GM20000 (cell line): ENCODE data around the gene TPD52L2.

Source experiments
- DNase-seq: peaks from one replicate; pipeline ENCODE4 v3.0.0; 2012; ENCODE audit warnings: low spot score
- CTCF ChIP-seq: IDR thresholded peaks from 2 replicates; pipeline ENCODE4 v1.5.1; 2012; ENCODE audit warnings: mild to moderate bottlenecking, control low read depth; ENCODE audit errors: extremely low read depth, missing control alignments

Gene TPD52L2

DNA sequence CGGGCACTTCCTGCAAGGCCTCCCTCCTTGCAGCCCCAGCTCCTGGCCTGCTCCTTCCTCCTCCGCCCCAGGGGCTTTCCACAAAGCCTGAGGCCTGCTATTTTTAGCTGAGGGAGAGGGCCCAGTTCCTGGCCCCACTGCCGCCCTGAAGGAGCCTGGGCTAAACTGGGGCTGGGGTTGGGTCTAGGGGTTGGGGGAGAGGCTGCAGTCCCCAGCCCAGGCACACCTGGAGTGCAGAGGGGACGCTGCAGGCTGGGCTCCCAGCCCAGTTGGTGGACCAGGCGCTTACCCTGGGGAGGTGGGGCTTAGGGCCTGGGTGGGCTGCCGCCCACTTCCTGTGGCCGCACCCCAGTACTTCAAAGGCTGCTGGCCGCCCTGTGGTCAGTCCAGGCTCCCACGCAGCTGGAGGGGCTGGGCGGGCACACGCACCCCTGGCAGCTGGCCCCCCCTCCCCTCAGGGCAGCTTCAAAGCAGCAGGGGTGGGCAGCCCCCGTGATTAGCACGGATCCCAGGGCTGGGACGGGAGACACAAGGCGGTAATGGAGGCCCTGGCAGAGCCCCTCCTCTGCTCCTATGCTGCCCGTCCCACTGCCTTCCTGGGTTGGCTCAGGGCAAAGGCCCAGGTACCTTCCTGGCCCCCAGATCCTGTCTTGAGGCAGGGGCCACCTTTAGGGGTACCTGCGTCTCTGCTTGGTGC, 10.9 kb upstream of the TPD52L2 start:
- TF ChIP-seq CTCF, result no peak

GRCh38 chr20:63854766-63855362, 10.2 kb upstream of the TPD52L2 start:
- no peak for TF ChIP-seq CTCF
- DNase-seq, result no peak

More for the DNA sequence above, 10.9 kb upstream of the TPD52L2 start:
- DNase-seq, result peak; percentile 73

DNA sequence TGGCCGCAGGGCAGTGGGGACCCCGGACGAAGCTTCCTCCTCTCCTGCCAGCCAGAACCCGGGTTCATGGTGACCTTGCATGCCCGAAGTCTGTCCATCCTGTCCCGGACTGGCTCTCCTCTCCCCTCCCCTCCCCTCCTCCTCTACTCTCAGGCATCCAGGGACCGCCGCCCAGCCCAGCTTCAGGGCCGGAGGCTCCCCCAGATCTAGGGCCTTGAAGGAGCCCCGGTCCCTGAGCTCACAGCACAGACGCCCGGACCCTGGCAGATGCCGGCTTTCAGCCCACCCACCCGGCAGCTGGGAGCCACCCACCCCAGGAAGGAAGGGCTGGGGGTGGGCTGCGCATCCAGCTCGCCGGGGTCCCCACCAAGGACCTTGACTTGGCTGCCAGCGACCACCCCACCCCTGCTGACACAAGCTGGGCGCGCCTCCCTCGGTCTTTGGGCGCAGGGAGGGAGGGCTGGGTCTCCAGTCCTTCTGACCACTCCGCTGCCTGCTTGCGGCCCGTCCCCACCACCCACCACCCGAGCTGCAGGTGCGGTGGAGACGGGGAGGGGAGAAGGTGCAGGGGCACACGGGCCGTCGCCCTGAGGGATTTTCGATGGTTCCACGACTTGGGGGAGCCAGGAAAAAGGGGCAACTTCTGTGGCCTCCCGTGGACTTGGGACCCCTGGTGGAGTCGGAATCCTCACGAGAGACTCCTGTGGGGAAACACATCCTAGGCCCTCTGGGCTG, 9.5 kb upstream of the TPD52L2 start:
- no peak for DNase-seq

GRCh38 chr20:63856098-63856511, 9.0 kb upstream of the TPD52L2 start:
- no peak for TF ChIP-seq CTCF
- DNase-seq, result peak; percentile 14

More for the DNA sequence above, 9.5 kb upstream of the TPD52L2 start:
- TF ChIP-seq CTCF, result no peak

- no peak for TF ChIP-seq CTCF
- DNase-seq, result no peak
These were observed 7.2 kb upstream of the TPD52L2 start for GRCh38 chr20:63857764-63858392.

DNA sequence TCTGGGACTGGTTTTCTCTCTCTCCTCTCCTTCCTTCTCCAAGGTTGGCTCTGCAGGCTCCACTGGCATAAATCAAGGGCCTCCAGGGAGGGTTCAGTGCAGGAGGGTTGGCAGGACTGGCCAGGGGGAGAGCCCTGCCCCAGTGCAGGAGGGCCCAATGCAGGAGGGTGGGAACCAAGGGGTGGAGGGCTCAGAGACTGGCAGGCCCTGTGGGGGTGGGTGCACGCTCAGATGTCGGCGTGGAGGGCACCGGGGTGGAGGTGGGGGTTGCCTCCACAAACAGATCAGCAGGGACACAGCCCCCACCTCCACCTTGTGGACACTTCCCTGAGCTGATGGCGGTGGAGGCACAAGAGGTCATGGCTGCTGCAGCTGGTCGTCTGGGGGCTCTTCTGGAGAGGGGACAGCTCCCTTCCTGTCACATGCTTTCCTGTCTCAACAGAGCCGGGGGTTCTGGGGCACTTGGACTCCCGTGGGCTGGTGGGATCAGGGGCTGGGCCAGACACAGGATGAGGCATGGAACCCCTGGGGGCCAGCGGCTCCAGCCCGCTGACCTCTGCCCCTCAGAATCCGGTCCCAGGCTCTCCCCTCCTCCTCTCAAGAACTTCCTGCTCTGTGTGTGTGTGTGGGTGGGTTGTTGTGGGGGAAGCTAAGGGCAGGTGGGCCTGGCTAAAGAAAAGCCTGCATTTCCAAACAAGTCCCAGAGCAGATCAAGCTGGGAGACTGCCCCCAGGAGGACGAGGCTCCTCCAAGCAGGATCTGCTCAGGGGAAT, 6.5 kb upstream of the TPD52L2 start:
- no peak for TF ChIP-seq CTCF
- DNase-seq, result no peak
